B cell (primary cell): ENCODE measurements around the gene MOB3A. TPM values are rescaled to one million over a fixed set of nuclear protein-coding genes. Genes with fewer than 3 reads are reported as not detected.

Experiments used
- ATAC-seq: fragments of 200-7000 bp; cut with Tn5 transposase; one replicate; pipeline ENCODE4 v1.10.0; 2021; ENCODE audit warnings: low read depth, mild to moderate bottlenecking, moderate number of reproducible peaks, moderate library complexity
- CTCF ChIA-PET: fragments of 350-600 bp; sonication (Branson Sonifier 250); formaldehyde crosslinking; loops from one replicate; lab custom pipeline; 2021; ENCODE audit warnings: antibody characterized with exemption, inconsistent platforms; lab: Charles Lee
- POLR2A ChIA-PET: fragments of 350-600 bp; sonication (Branson Sonifier 250); formaldehyde crosslinking; loops from one replicate; lab custom pipeline; 2021; ENCODE audit warnings: antibody characterized with exemption; lab: Charles Lee
- DNase-seq: peaks from one replicate; pipeline ENCODE4 v3.0.0; 2013
- H2AFZ ChIP-seq: 2 replicates; pipeline ENCODE4 v1.6.1; 2012; ENCODE audit warnings: mild to moderate bottlenecking, low read depth, low read length; ENCODE audit not compliant: insufficient read depth, poor library complexity, severe bottlenecking
- H3K27ac ChIP-seq, 2 donors: 1 replicate in 1 of 2; 2 replicates in 1 of 2; pipeline ENCODE4 v1.5.1; 2012 to 2013; ENCODE audit warnings: low read length in 2 of 2, mild to moderate bottlenecking in 2 of 2, moderate library complexity in 1 of 2
- H3K27me3 ChIP-seq, 4 experiments: fragments of 200-600 bp in 1 of 4; sonication (generic) in 1 of 4; replicated peaks in 1 of 4; 1 replicate in 2 of 4; 2 replicates in 2 of 4; pipeline versions ENCODE4 v1.6.1 to v1.7.0; 2013 to 2016; ENCODE audit warnings: low read length in 3 of 4, mild to moderate bottlenecking in 2 of 4, mixed read lengths in 1 of 4, moderate library complexity in 1 of 4; ENCODE audit not compliant: insufficient read depth in 4 of 4, control insufficient read depth in 3 of 4; ENCODE audit errors: control extremely low read depth in 1 of 4
- H3K36me3 ChIP-seq, 2 experiments: replicated peaks in 1 of 2; 1 replicate in 1 of 2; 2 replicates in 1 of 2; pipeline versions ENCODE4 v1.6.1 to v1.7.1; 2013; ENCODE audit warnings: low read length in 1 of 2; ENCODE audit not compliant: insufficient read depth in 2 of 2, control insufficient read depth in 1 of 2; ENCODE audit errors: control extremely low read depth in 1 of 2, extremely low read depth in 1 of 2
- H3K4me1 ChIP-seq, 2 donors: fragments of 200-600 bp in 1 of 2; sonication (generic) in 1 of 2; 1 replicate in 1 of 2; 2 replicates in 1 of 2; pipeline versions ENCODE4 v1.5.1 to v1.6.1; 2013 to 2017; ENCODE audit warnings: low read length in 2 of 2; ENCODE audit not compliant: control insufficient read depth in 2 of 2, insufficient read depth in 2 of 2
- H3K4me2 ChIP-seq: replicated peaks from 2 replicates; pipeline ENCODE3; 2012; ENCODE audit warnings: mild to moderate bottlenecking, low read depth, low read length; ENCODE audit not compliant: poor library complexity, severe bottlenecking
- H3K4me3 ChIP-seq, 5 experiments: fragments of 200-600 bp in 1 of 5; sonication (generic) in 1 of 5; 1 replicate in 3 of 5; 2 replicates in 2 of 5; pipeline versions ENCODE4 v1.5.1 to v1.7.0; 2011 to 2016; ENCODE audit warnings: low read length in 4 of 5, mild to moderate bottlenecking in 4 of 5, low read depth in 2 of 5, control low read depth in 1 of 5, moderate library complexity in 1 of 5; ENCODE audit not compliant: insufficient read depth in 1 of 5; ENCODE audit errors: control extremely low read depth in 1 of 5, extremely low read depth in 1 of 5
- H3K79me2 ChIP-seq: fragments of 200-600 bp; sonication (generic); one replicate; pipeline ENCODE4 v1.6.0; 2016; ENCODE audit warnings: low read length; ENCODE audit not compliant: control insufficient read depth, insufficient read depth
- H3K9ac ChIP-seq: fragments of 200-600 bp; sonication (generic); 2 replicates; pipeline ENCODE4 v1.6.1; 2017; ENCODE audit warnings: mild to moderate bottlenecking, low read length, moderate library complexity
- H3K9me3 ChIP-seq, 3 donors: one replicate each; pipeline versions ENCODE4 v1.6.1 to v1.7.1; 2013; ENCODE audit warnings: low read length in 2 of 3; ENCODE audit not compliant: control insufficient read depth in 2 of 3, insufficient read depth in 1 of 3; ENCODE audit errors: control extremely low read depth in 1 of 3
- H4K20me1 ChIP-seq: 2 replicates; pipeline ENCODE4 v1.6.0; 2012; ENCODE audit warnings: mild to moderate bottlenecking, low read length; ENCODE audit not compliant: insufficient read depth, control insufficient read depth, poor library complexity, severe bottlenecking
- H3K27ac Mint-ChIP-seq: one replicate; pipeline ENCODE4 v1.8.0; 2021; ENCODE audit warnings: mixed read lengths
- H3K27me3 Mint-ChIP-seq: one replicate; pipeline ENCODE4 v1.8.0; 2021; ENCODE audit warnings: mixed read lengths
- H3K4me1 Mint-ChIP-seq: one replicate; pipeline ENCODE4 v1.8.0; 2021; ENCODE audit warnings: mixed read lengths
- H3K4me3 Mint-ChIP-seq: one replicate; pipeline ENCODE4 v1.8.0; 2021; ENCODE audit warnings: mixed read lengths
- H3K9me3 Mint-ChIP-seq: one replicate; pipeline ENCODE4 v1.8.0; 2022; ENCODE audit warnings: mixed read lengths; ENCODE audit not compliant: insufficient read depth
- CTCF ChIP-seq: fragments of 200-600 bp; IDR thresholded peaks from one replicate; pipeline ENCODE4 v1.8.0; 2022; ENCODE audit warnings: antibody characterized with exemption, mild to moderate bottlenecking
- EZH2 ChIP-seq: IDR thresholded peaks from 2 replicates; pipeline ENCODE4 v1.6.1; 2012; ENCODE audit warnings: borderline replicate concordance, low read depth, mild to moderate bottlenecking, moderate library complexity, low read length; ENCODE audit not compliant: insufficient read depth, poor library complexity, severe bottlenecking
- WGBS: methylation state at CpG from one replicate; pipeline ENCODE4 v1.1.5; 2013; ENCODE audit warnings: missing lambda C conversion rate; ENCODE audit not compliant: insufficient coverage; 5-methylcytosine and 5-hydroxymethylcytosine counted together
- intact Hi-C: fragments of 100-400 bp; cut with micrococcal nuclease; formaldehyde crosslinking; loops from one replicate; pipeline ENCODE4 v1.10.0; 2022
- polyA plus RNA-seq: library from polyadenylated mRNA; depleted of rRNA; stranded (reverse); fragments of >200 nt; gene quantifications from 2 replicates; pipeline ENCODE4 v1.2.3, GENCODE V29; 2012
- total RNA-seq, 2 donors: library from RNA; stranded (reverse); fragments of 120-200 nt in 1 of 2; gene quantifications; 1 replicate in 1 of 2; 2 replicates in 1 of 2; pipeline versions ENCODE4 v1.2.3 to v1.2.4, GENCODE V29; 2013 to 2022

MOB3A gene
- total and polyA plus RNA-seq, 2 donors (not counting 1 experiment from before 2014, with no cell fraction given), result 190 to 228 TPM

DNA sequence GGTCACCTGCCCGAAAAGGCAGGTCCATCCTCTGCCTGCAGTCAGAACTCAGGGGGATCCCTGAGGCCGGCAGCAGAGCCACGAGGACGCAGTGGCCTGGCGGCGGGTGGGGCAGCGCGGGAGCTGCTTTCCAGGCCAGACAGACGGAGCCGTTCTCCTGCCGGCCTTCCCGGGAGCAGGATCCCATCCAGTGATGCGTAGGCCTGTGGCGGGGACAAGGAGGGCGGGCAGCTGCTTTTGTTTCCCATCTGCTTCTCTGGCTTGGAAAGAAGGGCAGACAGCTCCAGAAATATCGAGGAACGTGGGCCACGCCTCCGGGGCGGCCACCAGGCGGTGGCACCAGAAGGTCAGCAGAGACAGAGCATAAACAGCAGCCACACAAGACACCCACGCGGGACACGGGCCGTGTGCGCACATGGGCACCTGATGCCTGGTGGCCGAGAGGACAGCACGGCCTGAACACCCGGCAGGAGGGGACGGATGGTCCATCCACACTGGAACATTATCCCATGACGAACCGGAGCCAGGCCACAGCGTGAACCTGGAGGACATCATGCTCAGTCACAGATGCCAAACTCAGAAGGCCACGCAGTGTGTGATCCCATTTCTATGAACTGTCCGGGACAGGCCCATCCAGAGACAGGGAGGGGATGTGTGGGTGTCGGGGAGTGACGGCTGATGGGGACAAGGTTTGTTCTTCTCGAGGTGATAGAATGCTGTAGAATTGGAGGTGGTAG is 31.2 kb downstream of the MOB3A start:
- no peak overlapping the region for H3K9ac ChIP-seq
- H3K36me3 ChIP-seq, result no peaks in the 10 kb centered on the region
- no peaks in the 10 kb centered on the region for H3K9me3 ChIP-seq
- TF ChIP-seq EZH2 (no peak), CTCF (no peak)
- no peaks in the 10 kb centered on the region for H3K27me3 ChIP-seq
- no peak for DNase-seq
- ATAC-seq, result no peak
- no peaks in the 10 kb centered on the region for H3K9me3 Mint-ChIP-seq
- CTCF ChIA-PET, result interaction anchor here (10.5 kb wide), 1 partner anchor 28 kb away, joined by 96 read pairs; the partner anchor contains the start of gene MOB3A
- peaks cover 49% of the 10 kb centered on the region for H3K4me1 Mint-ChIP-seq
- H2AFZ ChIP-seq, result no peak overlapping the region
- peaks cover 27 to 63% of the 10 kb centered on the region in 2 donors for H3K4me1 ChIP-seq
- no peaks in the 10 kb centered on the region for H3K27me3 Mint-ChIP-seq
- intact Hi-C loops, result no loop called here
- H4K20me1 ChIP-seq, result peaks cover 7% of the 10 kb centered on the region
- WGBS, result 97% methylated on average over 38 of the region's 38 CpGs
- H3K27ac ChIP-seq, result no peak overlapping the region
- no peak overlapping the region for H3K4me3 Mint-ChIP-seq
- POLR2A ChIA-PET, result interaction anchor here (0.6 kb wide), 1 partner anchor 20 kb away, joined by 3 read pairs; no protein-coding TSS in a partner anchor
- no peak overlapping the region for H3K4me2 ChIP-seq
- peak overlapping the region; percentile 50 for H3K27ac Mint-ChIP-seq
- no peak overlapping the region for H3K4me3 ChIP-seq
- peaks cover 68% of the 10 kb centered on the region for H3K79me2 ChIP-seq

DNA sequence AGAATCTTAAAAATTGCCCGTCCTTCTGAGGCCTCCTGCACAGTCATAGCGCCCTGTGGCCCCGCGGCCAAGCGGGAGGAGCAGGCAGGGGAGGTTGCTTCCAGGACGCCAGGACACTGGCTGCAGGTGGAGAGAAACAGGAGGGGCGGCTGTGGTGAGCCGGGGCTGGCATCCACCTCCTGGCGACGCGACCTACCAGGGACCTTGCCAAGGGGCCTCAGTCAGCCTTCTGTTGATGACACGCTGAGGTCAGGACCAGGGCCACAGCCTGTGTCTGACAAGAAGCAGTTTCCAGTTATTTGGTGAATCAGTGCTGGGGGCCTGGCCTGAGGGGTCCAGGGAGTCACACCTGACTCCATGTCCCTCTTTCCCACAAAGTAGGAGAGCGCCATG is 31.7 kb downstream of the MOB3A start:
- no peak overlapping the region for H2AFZ ChIP-seq
- intact Hi-C loops, result no loop called here
- peaks cover 24 to 63% of the 10 kb centered on the region in 2 donors for H3K4me1 ChIP-seq
- no peak overlapping the region for H3K27ac ChIP-seq
- Mint-ChIP-seq H3K27me3 (no peaks in the 10 kb centered on the region), H3K9me3 (no peaks in the 10 kb centered on the region), H3K27ac (peak overlapping the region; percentile 59), H3K4me1 (peaks cover 45% of the 10 kb centered on the region), H3K4me3 (no peak overlapping the region)
- DNase-seq (no peak), ATAC-seq (no peak)
- CTCF ChIA-PET, result no interaction called here
- H3K4me2 ChIP-seq, result no peak overlapping the region
- POLR2A ChIA-PET, result interaction anchor here (0.6 kb wide), 1 partner anchor 21 kb away, joined by 3 read pairs; no protein-coding TSS in a partner anchor
- WGBS, result 89% methylated on average over 13 of the region's 13 CpGs
- no peak for TF ChIP-seq EZH2
- TF ChIP-seq CTCF, result no peak
- H3K36me3 ChIP-seq, result no peaks in the 10 kb centered on the region
- H4K20me1 ChIP-seq, result peaks cover 1% of the 10 kb centered on the region
- H3K27me3 ChIP-seq, result no peaks in the 10 kb centered on the region
- H3K9ac ChIP-seq, result no peak overlapping the region
- H3K79me2 ChIP-seq, result peaks cover 68% of the 10 kb centered on the region
- no peak overlapping the region for H3K4me3 ChIP-seq
- no peaks in the 10 kb centered on the region for H3K9me3 ChIP-seq
